ENCODE data around the gene ATP6V0A1. TPM values are rescaled to one million over a fixed set of nuclear protein-coding genes. Genes with fewer than 3 reads are reported as not detected.

Gene ATP6V0A1
- total RNA-seq: 100 to 1,000 TPM in 2 of 4 donors, 10 to 100 TPM in 2; 91.8 to 313 (median 115) TPM

DNA sequence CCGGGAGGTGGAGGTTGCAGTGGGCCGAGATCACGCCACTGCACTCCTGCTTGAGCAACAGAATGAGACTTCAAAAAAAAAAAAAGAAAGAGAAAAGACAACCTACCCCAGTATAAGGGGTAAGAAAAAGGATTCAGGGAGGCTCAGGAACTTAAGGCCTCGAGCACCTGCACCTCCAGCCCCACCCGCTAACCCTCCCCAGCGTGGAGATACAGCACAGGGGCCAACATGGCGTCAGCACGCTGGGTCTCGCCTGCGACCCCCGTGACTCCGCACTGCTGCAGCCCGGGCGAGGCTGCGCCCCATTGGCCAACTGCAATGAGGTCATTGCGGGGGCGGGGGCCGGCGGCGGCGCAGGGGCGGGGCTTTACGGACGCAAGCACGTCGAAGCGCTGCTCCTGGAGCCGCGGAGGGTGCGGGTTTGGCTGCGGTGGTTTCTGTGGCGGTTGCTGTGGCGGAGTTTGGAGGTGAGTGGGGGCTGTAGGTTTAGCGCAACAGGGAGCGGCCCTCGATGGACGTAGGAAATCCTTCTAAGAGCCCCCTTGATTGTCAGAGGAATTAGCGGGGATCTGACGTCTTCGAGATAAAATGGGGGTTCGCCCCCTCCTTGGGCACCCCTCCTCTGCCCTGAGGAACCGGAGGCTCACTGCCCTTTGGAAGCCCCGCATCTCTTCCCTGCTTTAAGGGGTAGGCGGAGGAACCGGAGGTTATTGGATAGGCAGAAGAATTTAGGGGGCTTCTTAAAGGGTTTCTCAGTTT lies at the start of gene ATP6V0A1:
Gene ATP6V0A1, plus strand, starts transcription at position 382 of the 759 bp plus-strand sequence. CDS start 2,017 bp downstream, outside the sequence.
- Histone ChIP-seq H3K27ac (peak within 1 kb of the TSS; percentile 94 to 99 (median 97)), H3K4me3 (peak within 1 kb of the TSS; percentile 52 to 85 (median 61)), H3K27me3 (no peaks in the 10 kb centered on the region), H3K9me3 (no peaks in the 10 kb centered on the region), H3K36me3 (peaks cover 0 to 3% (median 0%) of the 10 kb centered on the region in 4 donors), H3K4me1 (peaks cover 13 to 47% (median 21%) of the 10 kb centered on the region in 4 donors)
- 0 to 2% methylated on average over 6 to 28 of the region's 45 CpGs for WGBS, 2 donors (ENCODE audit: low coverage in 1 of 2)
- in situ Hi-C loops (cut with MboI; ENCODE audit: low pct_ligation_motif_present in 1 of 4, low pct_unique_long_range_greater_than_20kb in 1 of 4, low sequenced_read_pairs in 3 of 4) (no loop called here), intact Hi-C loops (cut with DNase I; ENCODE audit: low total_unique reads) (no loop called here)
- TF ChIP-seq EP300 (IDR thresholded peaks at IDR 0.05; ENCODE audit: low read depth) (no peak), POLR2A (IDR thresholded peaks at IDR 0.05) (peak; percentile 88), POLR2AphosphoS5 (IDR thresholded peaks at IDR 0.05) (peak; percentile 88 to 92 (median 92))
- TF ChIP-seq, protein P1, sequence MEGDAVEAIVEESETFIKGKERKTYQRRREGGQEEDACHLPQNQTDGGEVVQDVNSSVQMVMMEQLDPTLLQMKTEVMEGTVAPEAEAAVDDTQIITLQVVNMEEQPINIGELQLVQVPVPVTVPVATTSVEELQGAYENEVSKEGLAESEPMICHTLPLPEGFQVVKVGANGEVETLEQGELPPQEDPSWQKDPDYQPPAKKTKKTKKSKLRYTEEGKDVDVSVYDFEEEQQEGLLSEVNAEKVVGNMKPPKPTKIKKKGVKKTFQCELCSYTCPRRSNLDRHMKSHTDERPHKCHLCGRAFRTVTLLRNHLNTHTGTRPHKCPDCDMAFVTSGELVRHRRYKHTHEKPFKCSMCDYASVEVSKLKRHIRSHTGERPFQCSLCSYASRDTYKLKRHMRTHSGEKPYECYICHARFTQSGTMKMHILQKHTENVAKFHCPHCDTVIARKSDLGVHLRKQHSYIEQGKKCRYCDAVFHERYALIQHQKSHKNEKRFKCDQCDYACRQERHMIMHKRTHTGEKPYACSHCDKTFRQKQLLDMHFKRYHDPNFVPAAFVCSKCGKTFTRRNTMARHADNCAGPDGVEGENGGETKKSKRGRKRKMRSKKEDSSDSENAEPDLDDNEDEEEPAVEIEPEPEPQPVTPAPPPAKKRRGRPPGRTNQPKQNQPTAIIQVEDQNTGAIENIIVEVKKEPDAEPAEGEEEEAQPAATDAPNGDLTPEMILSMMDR (IDR thresholded peaks at IDR 0.05): no peak
- peak; percentile 97 for DNase-seq

DNA sequence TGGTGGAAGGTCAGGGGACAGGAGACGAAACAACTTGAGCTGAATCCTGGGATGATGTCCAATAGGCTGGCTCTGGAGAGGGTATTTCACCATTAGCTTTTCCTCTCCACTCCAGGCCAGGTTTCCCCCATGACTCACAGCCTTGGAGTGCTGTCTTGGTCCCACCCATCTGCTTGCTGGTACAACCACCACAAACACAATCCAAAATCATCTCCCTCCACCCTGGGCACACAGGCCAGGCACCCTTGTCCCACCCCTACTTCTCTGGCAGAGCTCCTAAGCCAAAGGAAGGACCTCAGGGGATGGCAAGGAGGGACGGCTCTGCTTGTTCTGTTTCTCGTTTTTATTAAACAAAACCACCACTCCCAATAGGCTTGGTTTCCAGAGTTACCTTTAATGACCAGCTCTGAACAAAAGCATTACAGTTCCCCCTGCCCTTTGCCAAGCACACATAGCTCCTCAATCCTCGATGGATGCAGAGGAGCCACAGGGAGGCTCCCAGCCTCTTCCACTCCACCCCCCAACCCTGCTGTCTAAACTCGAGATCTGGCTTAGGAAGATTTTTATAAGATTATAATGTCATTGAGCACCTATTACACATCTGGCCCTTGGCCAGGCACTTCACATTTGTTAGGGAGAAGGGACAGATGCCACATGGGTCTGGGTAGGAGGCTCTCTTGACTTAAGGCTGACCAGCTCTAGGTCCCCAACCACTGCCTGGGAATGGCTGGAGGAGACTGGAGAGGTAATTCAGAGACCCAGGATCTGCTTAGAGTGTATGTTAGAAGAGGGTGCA lies 49.0 kb upstream of the ATP6V0A1 start:
- intact Hi-C loops (cut with DNase I; ENCODE audit: low total_unique reads): loop anchor here (5.0 kb wide), 1 partner anchor 87 kb away; no protein-coding TSS in a partner anchor
- in situ Hi-C loops (cut with MboI; ENCODE audit: low pct_ligation_motif_present in 1 of 4, low pct_unique_long_range_greater_than_20kb in 1 of 4, low sequenced_read_pairs in 3 of 4): loop anchor here in 2 of 4 donors (5.0 to 25.0 kb wide), 3 partner anchors 85 to 103 kb away; no protein-coding TSS in a partner anchor
- Histone ChIP-seq H3K27ac (peak overlapping the region; percentile 72 to 90 (median 79)), H3K36me3 (no peaks in the 10 kb centered on the region), H3K27me3 (no peaks in the 10 kb centered on the region), H3K9me3 (no peaks in the 10 kb centered on the region), H3K4me3 (no peak overlapping the region), H3K4me1 (peaks cover 36 to 64% (median 52%) of the 10 kb centered on the region in 4 donors)
- 8 to 27% methylated on average over 2 to 5 of the region's 5 CpGs for WGBS, 2 donors (ENCODE audit: low coverage in 1 of 2)
- TF ChIP-seq POLR2AphosphoS5 (IDR thresholded peaks at IDR 0.05): peak in 2 of 3 donors; percentile 32 to 46
- TF ChIP-seq, protein P1 (IDR thresholded peaks at IDR 0.05): no peak
- TF ChIP-seq POLR2A (IDR thresholded peaks at IDR 0.05): no peak
- DNase-seq: peak; percentile 49

GRCh38 chr17:42410319-42410685 lies 48.4 kb upstream of the ATP6V0A1 start:
- Histone ChIP-seq H3K4me3 (no peak overlapping the region), H3K27ac (peak overlapping the region; percentile 72 to 90 (median 79)), H3K9me3 (no peaks in the 10 kb centered on the region), H3K27me3 (no peaks in the 10 kb centered on the region), H3K36me3 (no peaks in the 10 kb centered on the region), H3K4me1 (peaks cover 36 to 70% (median 55%) of the 10 kb centered on the region in 4 donors)
- in situ Hi-C loops (cut with MboI; ENCODE audit: low pct_ligation_motif_present in 1 of 4, low pct_unique_long_range_greater_than_20kb in 1 of 4, low sequenced_read_pairs in 3 of 4) (loop anchor here in 1 of 4 donors (25.0 kb wide), 1 partner anchor 102 kb away; no protein-coding TSS in a partner anchor), intact Hi-C loops (cut with DNase I; ENCODE audit: low total_unique reads) (no loop called here)
- DNase-seq: no peak
- 57 to 74% methylated on average over 4 to 5 of the region's 5 CpGs for WGBS, 2 donors (ENCODE audit: low coverage in 1 of 2)
- TF ChIP-seq, protein P1 (IDR thresholded peaks at IDR 0.05): no peak
- no peak for TF ChIP-seq EP300 (IDR thresholded peaks at IDR 0.05; ENCODE audit: low read depth)
- no peak for TF ChIP-seq POLR2AphosphoS5 (IDR thresholded peaks at IDR 0.05)
- TF ChIP-seq POLR2A (IDR thresholded peaks at IDR 0.05): no peak

DNA sequence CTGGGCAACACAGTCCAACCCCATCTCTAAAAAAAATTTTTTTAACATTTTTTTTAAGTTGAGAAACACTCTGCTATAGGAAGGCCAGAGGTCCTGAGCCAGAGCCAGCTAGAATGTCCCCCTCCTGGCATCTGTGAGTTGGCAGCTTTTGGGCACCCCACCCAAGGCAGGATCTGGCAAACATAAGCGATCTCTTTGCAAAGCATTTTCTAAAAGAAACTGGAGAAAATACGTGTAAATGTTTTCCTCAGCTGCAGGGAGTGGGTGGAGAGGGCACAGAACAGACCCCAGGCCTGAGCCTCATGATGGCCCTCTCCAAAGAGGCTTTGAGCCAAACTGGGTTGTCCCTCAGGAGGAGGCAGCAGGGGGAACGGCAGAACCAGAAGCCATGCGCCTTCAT lies 47.3 kb upstream of the ATP6V0A1 start:
- WGBS, 2 donors (ENCODE audit: low coverage in 1 of 2): 60 to 75% methylated on average over 1 to 4 of the region's 4 CpGs
- no peak overlapping the region for H3K4me3 ChIP-seq
- intact Hi-C loops (cut with DNase I; ENCODE audit: low total_unique reads): no loop called here
- no peak for TF ChIP-seq POLR2A (IDR thresholded peaks at IDR 0.05)
- TF ChIP-seq POLR2AphosphoS5 (IDR thresholded peaks at IDR 0.05): no peak
- TF ChIP-seq EP300 (IDR thresholded peaks at IDR 0.05; ENCODE audit: low read depth): no peak
- TF ChIP-seq, protein P1 (IDR thresholded peaks at IDR 0.05): no peak
- H3K36me3 ChIP-seq: no peaks in the 10 kb centered on the region
- H3K9me3 ChIP-seq: no peaks in the 10 kb centered on the region
- DNase-seq: no peak
- peaks cover 35 to 75% (median 55%) of the 10 kb centered on the region in 4 donors for H3K4me1 ChIP-seq
- no peaks in the 10 kb centered on the region for H3K27me3 ChIP-seq
- in situ Hi-C loops (cut with MboI; ENCODE audit: low pct_ligation_motif_present in 1 of 4, low pct_unique_long_range_greater_than_20kb in 1 of 4, low sequenced_read_pairs in 3 of 4): loop anchor here in 1 of 4 donors (25.0 kb wide), 1 partner anchor 101 kb away; no protein-coding TSS in a partner anchor
- peak overlapping the region; percentile 72 to 90 (median 79) for H3K27ac ChIP-seq
